ENCODE data around the gene NT5DC3. TPM values are rescaled to one million over a fixed set of nuclear protein-coding genes. Genes with fewer than 3 reads are reported as not detected.

The NT5DC3 gene
- total and polyA plus RNA-seq, 9 of the 15 experiments (the other 6 are each of a cell fraction or from before 2014, with no cell fraction given), result 6.3 to 33.5 (median 24.5) TPM

- TF ChIP-seq SNIP1 (IDR thresholded peaks at IDR 0.05; ENCODE audit: low read depth), result no peak
- no peak for TF ChIP-seq OTX1 (CRISPR knock-in tag; IDR thresholded peaks at IDR 0.05)
- no peak for TF ChIP-seq CHD1 (IDR thresholded peaks at IDR 0.05; ENCODE audit: low read length)
- TF ChIP-seq HEY1 (CRISPR knock-in tag; IDR thresholded peaks at IDR 0.05; ENCODE audit: borderline replicate concordance), result no peak
- no peak for TF ChIP-seq ZKSCAN8 (CRISPR knock-in tag; IDR thresholded peaks at IDR 0.05)
- no peak for TF ChIP-seq ZNF134 (CRISPR knock-in tag; conservative IDR thresholded peaks at IDR 0.05)
- TF ChIP-seq SIN3A (IDR thresholded peaks at IDR 0.05; ENCODE audit: borderline replicate concordance in 2 of 2, control insufficient read depth in 1 of 2, low read depth in 2 of 2, low read length in 2 of 2), result no peak
- TF ChIP-seq TFAM (CRISPR knock-in tag; conservative IDR thresholded peaks at IDR 0.05), result no peak
- no peak for TF ChIP-seq COPS2 (conservative IDR thresholded peaks at IDR 0.05)
- TF ChIP-seq SAP30 (IDR thresholded peaks at IDR 0.05; ENCODE audit: borderline replicate concordance, insufficient read depth, low read depth, low read length, poor library complexity, severe bottlenecking), result no peak
- TF ChIP-seq ZNF586 (CRISPR knock-in tag; conservative IDR thresholded peaks at IDR 0.05), result no peak
These were observed 55.6 kb downstream of the NT5DC3 start (continued) for GRCh38 chr12:103785243-103786031.
